ENCODE measurements around the gene ZNF576. TPM values are rescaled to one million over a fixed set of nuclear protein-coding genes. Genes with fewer than 3 reads are reported as not detected.

The ZNF576 gene
- total RNA-seq, 1 experiment from 2014 or later, result 14.1 TPM

DNA sequence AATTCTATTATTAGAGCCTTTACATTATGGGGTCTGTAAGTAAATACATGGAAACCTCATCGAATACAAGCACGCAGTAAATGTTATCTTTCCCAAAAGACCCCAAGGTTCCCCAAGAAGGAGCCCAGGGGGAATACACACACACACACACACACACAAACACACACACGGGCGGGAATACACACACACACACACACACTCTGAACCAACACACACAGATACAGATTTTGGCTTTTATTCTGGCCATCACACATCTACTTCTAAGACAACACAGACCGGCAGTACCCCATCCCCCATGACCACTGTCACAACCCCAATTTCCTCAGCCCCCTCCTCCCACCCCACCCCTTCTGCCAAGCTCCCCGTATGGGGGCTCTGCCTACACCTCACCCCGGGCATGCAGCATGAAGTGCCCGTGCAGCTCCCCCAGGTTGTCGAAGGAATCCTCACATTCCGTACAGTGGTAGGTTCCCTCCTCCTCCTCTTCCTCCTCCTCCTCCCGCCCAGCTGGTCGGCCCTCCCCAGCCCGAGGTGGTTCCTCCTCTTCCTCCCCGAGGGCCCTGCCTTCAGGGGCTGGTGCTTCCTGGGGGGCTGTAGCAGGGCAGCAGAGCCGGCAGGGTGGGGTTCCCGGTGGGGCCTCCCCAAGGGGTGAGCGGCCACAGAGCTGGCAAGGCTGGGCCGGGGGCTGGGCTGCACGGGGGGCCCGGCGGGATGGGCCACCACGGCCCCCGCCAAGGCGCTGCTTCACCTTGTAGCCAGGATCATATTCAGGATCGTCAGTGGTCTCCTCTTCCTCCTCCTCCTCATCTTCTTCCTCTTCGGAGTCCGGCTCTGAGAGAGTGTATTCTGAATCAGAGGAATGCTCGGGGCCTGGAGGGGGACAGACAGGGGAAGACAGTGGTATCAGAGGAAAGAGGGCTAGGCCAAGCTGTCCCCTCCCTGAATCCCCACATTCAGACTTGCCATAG lies 11.1 kb downstream of the ZNF576 start:
- Histone ChIP-seq H3K4me3 (ENCODE audit: low read depth in 2 of 2, low read length in 2 of 2) (no peak overlapping the region), H3K9me3 (ENCODE audit: control insufficient read depth, insufficient read depth, low read depth, low read length) (no peaks in the 10 kb centered on the region), H3K27me3 (ENCODE audit: control insufficient read depth, insufficient read depth, low read length) (no peaks in the 10 kb centered on the region), H3K4me1 (ENCODE audit: control insufficient read depth, insufficient read depth, low read length) (no peaks in the 10 kb centered on the region), H3K36me3 (ENCODE audit: control insufficient read depth, insufficient read depth, low read length) (no peaks in the 10 kb centered on the region), H3K27ac (ENCODE audit: low read length) (no peak overlapping the region)
- no peak for TF ChIP-seq REST (IDR thresholded peaks at IDR 0.05; ENCODE audit: insufficient read depth in 1 of 2, low read depth in 2 of 2, low read length in 1 of 2)
- no peak for TF ChIP-seq SIN3A (IDR thresholded peaks at IDR 0.05; ENCODE audit: borderline replicate concordance, insufficient read depth, low read depth, low read length)
- ATAC-seq (no peak), DNase-seq (ENCODE audit: low read depth, low spot score) (no peak)
- intact Hi-C loops (cut with micrococcal nuclease; ENCODE audit: unreplicated experiment) (no loop called here), in situ Hi-C loops (cut with HindIII; ENCODE audit: low pct_unique_long_range_greater_than_20kb, low sequenced_read_pairs) (no loop called here)
- ChIA-PET CTCF (no interaction called here), POLR2A (no interaction called here)
- no TSS peak for BruUV-seq (replicated peaks)

- Histone ChIP-seq H3K4me3 (ENCODE audit: low read depth in 2 of 2, low read length in 2 of 2) (no peak overlapping the region), H3K27ac (ENCODE audit: low read length) (no peak overlapping the region), H3K36me3 (ENCODE audit: control insufficient read depth, insufficient read depth, low read length) (no peaks in the 10 kb centered on the region), H3K9me3 (ENCODE audit: control insufficient read depth, insufficient read depth, low read depth, low read length) (no peaks in the 10 kb centered on the region), H3K27me3 (ENCODE audit: control insufficient read depth, insufficient read depth, low read length) (no peaks in the 10 kb centered on the region), H3K4me1 (ENCODE audit: control insufficient read depth, insufficient read depth, low read length) (no peaks in the 10 kb centered on the region)
- CTCF ChIA-PET, result no interaction called here
- ATAC-seq (no peak), DNase-seq (ENCODE audit: low read depth, low spot score) (no peak)
- POLR2A ChIA-PET, result no interaction called here
- intact Hi-C loops (cut with micrococcal nuclease; ENCODE audit: unreplicated experiment) (no loop called here), in situ Hi-C loops (cut with HindIII; ENCODE audit: low pct_unique_long_range_greater_than_20kb, low sequenced_read_pairs) (no loop called here)
- TF ChIP-seq POLR2AphosphoS5 (IDR thresholded peaks at IDR 0.05; ENCODE audit: low read depth, low read length), result no peak
- TF ChIP-seq SIN3A (IDR thresholded peaks at IDR 0.05; ENCODE audit: borderline replicate concordance, insufficient read depth, low read depth, low read length), result no peak
- TF ChIP-seq TCF7L2 (IDR thresholded peaks at IDR 0.05; ENCODE audit: low read depth, low read length), result no peak
- TF ChIP-seq REST (IDR thresholded peaks at IDR 0.05; ENCODE audit: insufficient read depth in 1 of 2, low read depth in 2 of 2, low read length in 1 of 2), result no peak
- TF ChIP-seq CTCF (IDR thresholded peaks at IDR 0.05), result no peak
- BruUV-seq (replicated peaks), result no TSS peak
These were observed 13.5 kb downstream of the ZNF576 start for GRCh38 chr19:43609872-43610271.
